GM12873 (cell line): ENCODE measurements around the gene RGS16.

Source experiments
- TF ChIP-seq, protein P1 (sequence below): IDR thresholded peaks from 2 replicates; pipeline ENCODE4 v1.5.1; 2012; ENCODE audit warnings: low read depth, mild to moderate bottlenecking, moderate library complexity, low read length, control low read depth; ENCODE audit not compliant: insufficient read depth; ENCODE audit errors: missing control alignments

RGS16 gene

DNA sequence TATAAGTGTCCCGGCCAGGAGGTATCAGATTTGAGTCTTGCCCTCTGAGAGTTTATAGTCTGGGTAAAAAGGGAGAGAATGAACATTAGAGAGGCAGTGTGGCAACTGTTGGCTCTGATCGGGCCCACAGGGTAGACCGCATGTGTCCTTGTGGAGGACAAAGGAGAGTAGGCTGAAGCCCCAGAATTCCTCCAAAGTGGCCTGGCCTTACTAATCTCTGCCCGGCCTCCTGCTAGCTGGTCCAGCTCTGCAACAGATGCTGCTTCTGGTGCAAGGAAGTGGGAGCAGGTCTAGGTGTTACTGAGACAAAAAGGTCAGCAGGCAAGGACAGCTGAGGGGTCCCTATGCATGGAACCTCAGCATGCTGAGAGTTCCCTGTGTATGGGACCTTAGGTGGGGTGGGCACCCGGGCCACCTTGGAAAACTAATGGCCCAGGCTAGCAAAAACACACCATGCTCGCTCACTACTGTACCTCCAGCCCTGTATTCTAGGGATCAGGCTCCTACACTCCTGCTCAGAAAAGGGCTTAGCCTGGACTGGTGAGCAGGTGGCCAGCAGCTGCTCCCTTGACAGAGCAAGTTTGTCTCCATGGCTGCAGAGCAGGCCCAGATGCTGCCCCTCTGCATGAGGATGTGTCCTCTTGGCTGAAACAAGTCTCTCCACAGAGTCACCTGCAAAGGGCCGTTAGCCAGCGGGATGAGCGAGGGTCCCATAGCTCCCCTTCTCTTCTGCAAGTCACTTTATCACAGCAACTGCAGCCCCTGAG, 30.3 kb upstream of the RGS16 start:
- TF ChIP-seq, protein P1, sequence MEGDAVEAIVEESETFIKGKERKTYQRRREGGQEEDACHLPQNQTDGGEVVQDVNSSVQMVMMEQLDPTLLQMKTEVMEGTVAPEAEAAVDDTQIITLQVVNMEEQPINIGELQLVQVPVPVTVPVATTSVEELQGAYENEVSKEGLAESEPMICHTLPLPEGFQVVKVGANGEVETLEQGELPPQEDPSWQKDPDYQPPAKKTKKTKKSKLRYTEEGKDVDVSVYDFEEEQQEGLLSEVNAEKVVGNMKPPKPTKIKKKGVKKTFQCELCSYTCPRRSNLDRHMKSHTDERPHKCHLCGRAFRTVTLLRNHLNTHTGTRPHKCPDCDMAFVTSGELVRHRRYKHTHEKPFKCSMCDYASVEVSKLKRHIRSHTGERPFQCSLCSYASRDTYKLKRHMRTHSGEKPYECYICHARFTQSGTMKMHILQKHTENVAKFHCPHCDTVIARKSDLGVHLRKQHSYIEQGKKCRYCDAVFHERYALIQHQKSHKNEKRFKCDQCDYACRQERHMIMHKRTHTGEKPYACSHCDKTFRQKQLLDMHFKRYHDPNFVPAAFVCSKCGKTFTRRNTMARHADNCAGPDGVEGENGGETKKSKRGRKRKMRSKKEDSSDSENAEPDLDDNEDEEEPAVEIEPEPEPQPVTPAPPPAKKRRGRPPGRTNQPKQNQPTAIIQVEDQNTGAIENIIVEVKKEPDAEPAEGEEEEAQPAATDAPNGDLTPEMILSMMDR: no peak

DNA sequence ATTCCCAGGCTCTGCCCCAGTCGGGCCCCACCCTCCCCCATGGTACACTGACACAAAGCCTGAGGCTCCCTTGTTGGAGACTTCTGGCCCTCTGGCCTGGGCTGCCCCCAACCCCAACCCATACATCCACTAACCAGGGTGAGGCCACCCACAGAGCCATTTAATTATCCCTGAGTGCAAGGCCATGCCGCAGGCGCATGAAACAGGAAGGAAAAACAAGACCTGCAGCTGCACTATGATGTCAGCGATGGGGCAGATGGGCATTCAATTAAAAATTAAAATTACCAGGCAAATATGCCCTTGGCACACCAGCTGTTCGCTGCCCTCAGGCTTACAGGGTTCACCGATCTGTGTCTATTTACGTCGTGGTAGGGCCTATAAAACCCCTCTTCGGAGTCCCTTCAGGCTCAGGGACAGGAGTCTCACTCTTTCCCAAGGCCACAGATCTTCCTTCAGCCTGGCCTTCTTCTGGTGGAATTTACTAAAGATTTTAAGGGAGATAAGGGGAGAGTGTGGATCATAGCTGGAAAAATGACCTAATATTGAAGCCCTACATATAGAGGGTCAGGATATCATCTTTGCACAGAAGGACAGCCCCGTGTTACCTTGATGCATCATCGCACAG, 29.6 kb upstream of the RGS16 start:
- TF ChIP-seq, protein P1: no peak

DNA sequence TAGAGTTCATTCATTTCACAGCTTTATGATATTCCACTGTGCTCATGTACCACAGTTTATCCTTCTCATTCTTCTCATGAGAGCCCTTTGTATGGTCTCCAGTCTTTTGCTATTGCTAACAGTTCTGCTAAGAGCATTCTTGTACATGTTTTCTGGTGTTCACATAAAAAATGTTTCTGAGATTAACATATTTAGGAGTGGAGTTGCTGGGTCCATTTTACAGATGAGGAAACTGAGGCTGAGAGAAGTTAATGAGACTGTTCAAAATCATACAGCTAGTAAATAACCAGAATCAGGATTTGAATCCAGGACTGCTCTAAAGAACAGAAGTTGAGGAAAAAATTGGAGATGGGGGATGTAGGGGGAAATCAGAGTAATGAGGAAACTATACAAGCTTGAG, 28.8 kb upstream of the RGS16 start:
- TF ChIP-seq, protein P1: no peak

DNA sequence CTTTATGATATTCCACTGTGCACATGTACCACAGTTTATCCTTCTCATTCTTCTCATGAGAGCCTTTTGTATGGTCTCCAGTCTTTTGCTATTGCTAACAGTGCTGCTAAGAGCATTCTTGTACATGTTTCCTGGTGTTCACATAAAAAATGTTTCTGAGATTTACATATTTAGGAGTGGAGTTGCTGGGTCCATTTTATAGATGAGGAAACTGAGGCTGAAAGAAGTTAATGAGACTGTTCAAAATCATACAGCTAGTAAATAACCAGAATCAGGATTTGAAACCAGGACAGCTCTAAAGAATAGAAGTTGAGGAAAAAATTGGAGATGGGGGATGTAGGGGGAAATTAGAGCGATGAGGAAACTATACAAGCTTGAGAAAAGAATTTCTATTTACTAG, 27.8 kb upstream of the RGS16 start:
- TF ChIP-seq, protein P1: no peak

DNA sequence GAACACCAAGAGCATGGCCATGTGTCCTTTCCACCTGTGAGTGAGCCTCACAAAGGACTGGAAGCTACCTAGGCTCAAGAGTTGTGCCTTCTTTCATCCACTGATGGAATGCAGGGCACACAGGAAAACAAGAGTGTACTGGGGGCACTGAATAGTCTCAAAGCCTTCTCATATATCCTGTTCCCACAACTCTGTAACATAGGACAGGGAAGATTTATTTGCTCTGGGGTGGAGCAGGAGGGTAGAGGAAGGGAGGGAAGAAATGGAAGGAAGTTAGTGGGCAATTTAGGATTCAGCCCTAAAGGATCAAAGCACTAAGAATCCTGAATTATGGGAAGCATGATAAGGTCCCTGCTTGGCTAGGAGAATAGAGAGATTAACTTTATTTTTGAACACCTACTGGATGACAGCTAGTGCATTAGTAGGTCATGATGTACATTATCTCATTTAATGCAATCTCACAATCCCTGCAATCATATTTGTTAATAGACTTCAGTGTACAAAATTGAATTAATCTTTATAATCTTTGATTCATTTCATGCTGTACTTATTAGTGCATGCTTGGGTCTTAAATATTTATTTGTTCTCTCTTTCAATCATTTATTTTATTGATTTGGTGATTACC, 27.0 kb upstream of the RGS16 start:
- TF ChIP-seq, protein P1: no peak

DNA sequence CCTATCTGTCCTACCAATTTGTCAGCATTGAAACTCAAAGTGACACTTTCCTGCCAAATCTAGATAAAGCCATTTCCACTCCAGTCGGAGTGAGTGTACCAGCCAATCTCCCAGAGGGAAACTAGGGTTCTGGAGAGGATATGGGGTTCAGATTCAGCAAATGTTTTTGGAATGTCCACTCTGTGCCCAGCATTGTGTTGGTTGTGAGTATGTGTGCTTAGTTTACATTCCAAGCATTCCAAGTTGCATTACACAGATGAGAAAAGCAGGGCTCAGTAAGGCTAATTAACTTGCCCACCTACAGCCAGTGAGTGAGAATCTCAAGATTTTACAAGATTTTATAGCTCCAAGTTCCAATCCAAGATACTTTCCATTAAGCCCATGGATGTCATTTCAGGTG, 26.4 kb upstream of the RGS16 start:
- TF ChIP-seq, protein P1: no peak

DNA sequence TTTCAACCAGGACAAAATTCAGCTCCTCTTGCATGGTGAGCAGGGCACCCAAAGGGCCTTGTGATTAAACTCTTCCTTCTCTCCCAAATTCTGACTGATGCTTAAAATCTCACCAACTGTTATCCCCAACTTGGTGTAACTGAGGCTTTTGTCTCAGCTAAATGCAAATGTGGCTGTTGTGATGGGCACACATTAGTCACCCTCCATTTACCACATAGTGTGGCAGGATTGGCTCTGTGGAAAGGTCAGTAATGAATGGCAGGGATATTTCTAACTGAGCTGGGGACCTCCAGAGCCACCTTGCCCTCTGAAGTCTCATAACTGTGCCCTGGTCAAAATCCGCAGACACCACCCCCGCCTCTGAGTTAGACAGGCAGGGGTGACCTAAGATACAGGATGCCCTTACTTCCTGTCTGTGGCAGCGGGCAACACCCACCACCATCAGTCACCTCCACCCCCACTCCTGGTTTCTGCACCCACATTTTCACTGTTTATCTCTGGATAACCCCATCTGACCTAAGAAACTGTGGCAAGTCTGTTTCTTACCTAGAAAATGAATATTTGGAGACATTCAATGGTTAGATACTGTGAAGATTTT, 25.4 kb upstream of the RGS16 start:
- TF ChIP-seq, protein P1: no peak
